ENCODE measurements around the gene TGM2. TPM values are rescaled to one million over a fixed set of nuclear protein-coding genes. Genes with fewer than 3 reads are reported as not detected.

Gene TGM2
- total RNA-seq, 1 experiment from 2014 or later, result 138 TPM

GRCh38 chr20:38123021-38123587 is 42.0 kb downstream of the TGM2 start:
- BruUV-seq (replicated peaks), result no TSS peak
- DNase-seq, result peak; percentile 96 to 98
- H3K4me1 Mint-ChIP-seq (ENCODE audit: low read depth, unreplicated experiment), result peaks cover 42% of the 10 kb centered on the region
- H3K4me1 ChIP-seq, result peaks cover 34% of the 10 kb centered on the region
- H3K27me3 ChIP-seq (replicated peaks; ENCODE audit: control insufficient read depth, insufficient read depth, low read length), result no peaks in the 10 kb centered on the region
- H3K4me3 ChIP-seq (ENCODE audit: low read depth, low read length), result no peak overlapping the region
- H3K27ac Mint-ChIP-seq (ENCODE audit: unreplicated experiment), result peak overlapping the region; percentile 99
- H3K36me3 Mint-ChIP-seq (ENCODE audit: insufficient read depth, unreplicated experiment), result peaks cover 9% of the 10 kb centered on the region
- CTCF ChIA-PET, result interaction anchor here (0.6 to 1.8 kb wide), 15 partner anchors 8 to 98 kb away, joined by 3 to 21 read pairs (median 4); no protein-coding TSS in a partner anchor
- peak overlapping the region; percentile 50 for H3K4me3 Mint-ChIP-seq (ENCODE audit: unreplicated experiment)
- POLR2A ChIA-PET, result interaction anchor here (0.6 to 1.8 kb wide), 5 partner anchors 12 to 30 kb away, joined by 3 to 23 read pairs (median 3); no protein-coding TSS in a partner anchor
- no peaks in the 10 kb centered on the region for H3K9me3 Mint-ChIP-seq (ENCODE audit: unreplicated experiment)
- H3K27me3 Mint-ChIP-seq (ENCODE audit: insufficient read depth, unreplicated experiment), result no peaks in the 10 kb centered on the region
- intact Hi-C loops (cut with micrococcal nuclease; ENCODE audit: unreplicated experiment), result loop anchor here (1.0 to 2.0 kb wide), 4 partner anchors 13 to 42 kb away; partner anchors contain the start of gene TGM2
- no peaks in the 10 kb centered on the region for H3K9me3 ChIP-seq
- TF ChIP-seq CTCF (IDR thresholded peaks at IDR 0.05; ENCODE audit: insufficient read depth in 1 of 2, low read depth in 1 of 2, low read length in 1 of 2, severe bottlenecking in 1 of 2, unreplicated experiment in 1 of 2), result no peak
- no peaks in the 10 kb centered on the region for H3K36me3 ChIP-seq (ENCODE audit: control insufficient read depth, insufficient read depth, low read length)

- Mint-ChIP-seq H3K36me3 (ENCODE audit: insufficient read depth, unreplicated experiment) (peaks cover 9% of the 10 kb centered on the region), H3K9me3 (ENCODE audit: unreplicated experiment) (peaks cover 7% of the 10 kb centered on the region), H3K27me3 (ENCODE audit: insufficient read depth, unreplicated experiment) (no peaks in the 10 kb centered on the region), H3K27ac (ENCODE audit: unreplicated experiment) (peak overlapping the region; percentile 99), H3K4me3 (ENCODE audit: unreplicated experiment) (no peak overlapping the region), H3K4me1 (ENCODE audit: low read depth, unreplicated experiment) (peaks cover 45% of the 10 kb centered on the region)
- peaks cover 48% of the 10 kb centered on the region for H3K4me1 ChIP-seq
- no peaks in the 10 kb centered on the region for H3K27me3 ChIP-seq (replicated peaks; ENCODE audit: control insufficient read depth, insufficient read depth, low read length)
- no TSS peak for BruUV-seq (replicated peaks)
- H3K4me3 ChIP-seq (ENCODE audit: low read depth, low read length), result no peak overlapping the region
- peak in 1 of 2 experiments; percentile 36 for DNase-seq
- ChIA-PET CTCF (interaction anchor here (0.5 kb wide), 1 partner anchor 22 kb away, joined by 3 read pairs; no protein-coding TSS in a partner anchor), POLR2A (no interaction called here)
- intact Hi-C loops (cut with micrococcal nuclease; ENCODE audit: unreplicated experiment), result loop anchor here (2.0 kb wide), 1 partner anchor 43 kb away; the partner anchor contains the start of gene TGM2
- no peaks in the 10 kb centered on the region for H3K9me3 ChIP-seq
- no peak for TF ChIP-seq CTCF (IDR thresholded peaks at IDR 0.05; ENCODE audit: insufficient read depth in 1 of 2, low read depth in 1 of 2, low read length in 1 of 2, severe bottlenecking in 1 of 2, unreplicated experiment in 1 of 2)
- H3K36me3 ChIP-seq (ENCODE audit: control insufficient read depth, insufficient read depth, low read length), result no peaks in the 10 kb centered on the region
These were observed 43.3 kb downstream of the TGM2 start for GRCh38 chr20:38121741-38122140.

DNA sequence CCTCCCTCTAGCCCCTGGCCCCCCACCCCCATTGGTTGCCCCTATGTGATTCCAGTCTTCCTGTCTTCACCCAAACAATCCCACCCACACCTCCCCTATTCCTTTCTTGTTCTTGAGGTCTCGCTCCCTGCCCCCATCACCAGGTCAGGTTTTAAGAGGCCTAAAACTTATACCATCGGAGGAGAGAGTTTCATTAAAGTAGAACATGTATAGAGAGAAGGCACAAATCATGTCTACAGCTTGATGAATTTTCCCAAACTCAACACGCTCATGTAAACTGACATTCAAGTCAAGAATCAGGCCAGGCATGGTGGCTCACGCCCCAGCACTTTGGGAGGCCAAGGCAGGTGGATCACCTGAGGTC is 44.5 kb downstream of the TGM2 start:
- H3K4me1 Mint-ChIP-seq (ENCODE audit: low read depth, unreplicated experiment), result peaks cover 53% of the 10 kb centered on the region
- no peak overlapping the region for H3K4me3 Mint-ChIP-seq (ENCODE audit: unreplicated experiment)
- no peak for DNase-seq
- ChIA-PET POLR2A (no interaction called here), CTCF (no interaction called here)
- peaks cover 52% of the 10 kb centered on the region for H3K4me1 ChIP-seq
- intact Hi-C loops (cut with micrococcal nuclease; ENCODE audit: unreplicated experiment), result no loop called here
- BruUV-seq (replicated peaks), result no TSS peak
- no peaks in the 10 kb centered on the region for H3K27me3 ChIP-seq (replicated peaks; ENCODE audit: control insufficient read depth, insufficient read depth, low read length)
- H3K9me3 Mint-ChIP-seq (ENCODE audit: unreplicated experiment), result peaks cover 15% of the 10 kb centered on the region
- no peaks in the 10 kb centered on the region for H3K27me3 Mint-ChIP-seq (ENCODE audit: insufficient read depth, unreplicated experiment)
- no peak for TF ChIP-seq CTCF (IDR thresholded peaks at IDR 0.05; ENCODE audit: insufficient read depth in 1 of 2, low read depth in 1 of 2, low read length in 1 of 2, severe bottlenecking in 1 of 2, unreplicated experiment in 1 of 2)
- no peaks in the 10 kb centered on the region for H3K36me3 ChIP-seq (ENCODE audit: control insufficient read depth, insufficient read depth, low read length)
- H3K4me3 ChIP-seq (ENCODE audit: low read depth, low read length), result no peak overlapping the region
- peaks cover 9% of the 10 kb centered on the region for H3K36me3 Mint-ChIP-seq (ENCODE audit: insufficient read depth, unreplicated experiment)
- 0 out of 2 replicates have a peak, but pooled peaks cover 3% of the 10 kb centered on the region for H3K9me3 ChIP-seq
- H3K27ac Mint-ChIP-seq (ENCODE audit: unreplicated experiment), result peak overlapping the region; percentile 99

Measured in Caco-2 (cell line).